ENCODE data around the gene SLC23A2. TPM values are rescaled to one million over a fixed set of nuclear protein-coding genes. Genes with fewer than 3 reads are reported as not detected.

Gene SLC23A2
- total and polyA plus RNA-seq, 4 donors, result 9.1 to 48.4 (median 14.7) TPM

DNA sequence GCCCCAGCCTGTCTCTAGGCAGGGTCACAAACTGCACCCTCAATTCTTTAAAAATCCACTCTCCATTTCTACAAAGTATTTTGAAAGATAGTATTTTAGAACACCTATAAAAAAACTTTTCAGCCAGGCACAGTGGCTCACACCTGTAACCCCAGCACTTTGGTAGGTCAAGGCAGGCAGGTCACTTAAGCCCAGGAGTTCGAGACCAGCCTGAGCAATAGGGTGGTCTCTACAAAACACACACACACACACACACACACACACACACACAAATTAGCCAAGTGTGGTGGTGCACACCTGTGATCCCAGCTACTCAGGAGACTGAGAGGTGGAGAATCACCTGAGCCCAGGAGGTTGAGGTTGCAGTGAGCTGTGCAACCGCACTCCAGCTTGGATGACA lies 30.2 kb downstream of the SLC23A2 start:
- no peaks in the 10 kb centered on the region for H3K27me3 ChIP-seq (ENCODE audit: control insufficient read depth in 4 of 4, insufficient read depth in 4 of 4, low read length in 3 of 4)
- H3K4me3 ChIP-seq (ENCODE audit: low read depth in 1 of 3, low read length in 3 of 3), result no peak overlapping the region
- H3K4me1 ChIP-seq (ENCODE audit: control insufficient read depth in 4 of 4, insufficient read depth in 4 of 4, low read length in 3 of 4), result peaks cover 11 to 34% (median 23%) of the 10 kb centered on the region in 4 donors
- WGBS, result 94% methylated on average over 2 of the region's 2 CpGs
- H3K9ac ChIP-seq (ENCODE audit: low read depth in 1 of 2, low read length in 2 of 2), result no peak overlapping the region
- H3K27ac ChIP-seq (ENCODE audit: low read depth in 1 of 2, low read length in 2 of 2), result no peak overlapping the region
- H3K36me3 ChIP-seq (ENCODE audit: control insufficient read depth in 4 of 4, insufficient read depth in 3 of 4, low read depth in 1 of 4, low read length in 3 of 4), result peaks cover 0 to 7% (median 0%) of the 10 kb centered on the region in 4 donors
- no peak for DNase-seq (ENCODE audit: low spot score)
- TF ChIP-seq, protein P1, sequence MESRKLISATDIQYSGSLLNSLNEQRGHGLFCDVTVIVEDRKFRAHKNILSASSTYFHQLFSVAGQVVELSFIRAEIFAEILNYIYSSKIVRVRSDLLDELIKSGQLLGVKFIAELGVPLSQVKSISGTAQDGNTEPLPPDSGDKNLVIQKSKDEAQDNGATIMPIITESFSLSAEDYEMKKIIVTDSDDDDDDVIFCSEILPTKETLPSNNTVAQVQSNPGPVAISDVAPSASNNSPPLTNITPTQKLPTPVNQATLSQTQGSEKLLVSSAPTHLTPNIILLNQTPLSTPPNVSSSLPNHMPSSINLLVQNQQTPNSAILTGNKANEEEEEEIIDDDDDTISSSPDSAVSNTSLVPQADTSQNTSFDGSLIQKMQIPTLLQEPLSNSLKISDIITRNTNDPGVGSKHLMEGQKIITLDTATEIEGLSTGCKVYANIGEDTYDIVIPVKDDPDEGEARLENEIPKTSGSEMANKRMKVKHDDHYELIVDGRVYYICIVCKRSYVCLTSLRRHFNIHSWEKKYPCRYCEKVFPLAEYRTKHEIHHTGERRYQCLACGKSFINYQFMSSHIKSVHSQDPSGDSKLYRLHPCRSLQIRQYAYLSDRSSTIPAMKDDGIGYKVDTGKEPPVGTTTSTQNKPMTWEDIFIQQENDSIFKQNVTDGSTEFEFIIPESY (IDR thresholded peaks at IDR 0.05), result no peak
- no peak for TF ChIP-seq JUND (IDR thresholded peaks at IDR 0.05)
- no peak for TF ChIP-seq RAD21 (IDR thresholded peaks at IDR 0.05)
- TF ChIP-seq GABPA (IDR thresholded peaks at IDR 0.05 in 1 of 2, conservative IDR thresholded peaks at IDR 0.05 in 1 of 2), result no peak
- no peak for TF ChIP-seq HNF4G (IDR thresholded peaks at IDR 0.05)
- no peak for TF ChIP-seq RXRA (IDR thresholded peaks at IDR 0.05)
- H3K9me3 ChIP-seq (ENCODE audit: control insufficient read depth in 4 of 4, low read length in 3 of 4), result no peaks in the 10 kb centered on the region

DNA sequence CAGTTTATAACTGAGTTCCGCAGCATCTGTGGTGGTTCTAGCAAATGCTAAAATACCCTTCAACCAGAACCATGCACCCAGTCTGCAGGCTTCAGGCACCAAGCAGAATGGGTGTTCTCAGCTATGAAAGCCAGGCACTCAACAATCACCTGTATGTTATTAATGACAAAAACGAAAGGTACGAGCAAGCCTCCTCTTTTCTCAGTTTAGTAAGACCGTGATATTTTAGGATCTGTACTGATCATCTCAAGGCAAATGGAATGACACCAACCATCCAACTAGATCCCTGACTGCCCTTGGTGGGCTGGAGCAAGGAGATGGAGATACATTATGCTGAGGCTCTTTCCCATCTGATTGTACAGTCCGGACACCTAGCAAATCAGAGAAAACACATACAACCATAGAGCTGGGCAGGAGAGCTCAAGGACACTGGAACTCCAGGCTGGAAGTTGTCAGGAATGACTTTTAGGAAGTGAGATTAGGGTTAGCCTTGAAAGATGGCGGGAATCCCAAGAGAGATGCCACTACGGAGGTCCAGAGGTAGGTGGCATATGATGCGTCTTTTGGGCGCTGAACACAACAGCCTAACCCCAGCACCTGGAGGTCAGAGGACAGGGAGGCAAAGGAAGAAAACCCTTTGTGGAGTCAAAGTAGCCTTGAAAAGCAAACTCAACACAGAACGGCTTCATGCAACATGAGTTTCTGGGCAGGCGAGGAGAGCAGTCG lies 33.4 kb downstream of the SLC23A2 start:
- WGBS, result 73% methylated on average over 12 of the region's 12 CpGs
- Histone ChIP-seq H3K4me1 (ENCODE audit: control insufficient read depth in 4 of 4, insufficient read depth in 4 of 4, low read length in 3 of 4) (peaks cover 10 to 24% (median 20%) of the 10 kb centered on the region in 4 donors), H3K4me3 (ENCODE audit: low read depth in 1 of 3, low read length in 3 of 3) (no peak overlapping the region), H3K27ac (ENCODE audit: low read depth in 1 of 2, low read length in 2 of 2) (peak overlapping the region; percentile 88 to 98), H3K9me3 (ENCODE audit: control insufficient read depth in 4 of 4, low read length in 3 of 4) (no peaks in the 10 kb centered on the region), H3K27me3 (ENCODE audit: control insufficient read depth in 4 of 4, insufficient read depth in 4 of 4, low read length in 3 of 4) (no peaks in the 10 kb centered on the region), H3K36me3 (ENCODE audit: control insufficient read depth in 4 of 4, insufficient read depth in 3 of 4, low read depth in 1 of 4, low read length in 3 of 4) (peaks cover 0 to 7% (median 0%) of the 10 kb centered on the region in 4 donors), H3K9ac (ENCODE audit: low read depth in 1 of 2, low read length in 2 of 2) (peak overlapping the region in 1 of 2 donors; percentile 81)
- TF ChIP-seq YY1 (IDR thresholded peaks at IDR 0.05) (no peak), EGR1 (IDR thresholded peaks at IDR 0.05; ENCODE audit: low read depth in 2 of 2) (no peak), GABPA (IDR thresholded peaks at IDR 0.05 in 1 of 2, conservative IDR thresholded peaks at IDR 0.05 in 1 of 2) (no peak), JUND (IDR thresholded peaks at IDR 0.05) (no peak), FOXA1 (IDR thresholded peaks at IDR 0.05) (no peak), FOXA2 (IDR thresholded peaks at IDR 0.05) (no peak), HNF4G (IDR thresholded peaks at IDR 0.05) (peak; percentile 1), RXRA (IDR thresholded peaks at IDR 0.05) (no peak), RAD21 (IDR thresholded peaks at IDR 0.05) (peak in 1 of 2 donors; percentile 3), SP1 (IDR thresholded peaks at IDR 0.05) (no peak), NR2F2 (IDR thresholded peaks at IDR 0.05) (no peak), TAF1 (conservative IDR thresholded peaks at IDR 0.05) (no peak)
- TF ChIP-seq, protein P2, sequence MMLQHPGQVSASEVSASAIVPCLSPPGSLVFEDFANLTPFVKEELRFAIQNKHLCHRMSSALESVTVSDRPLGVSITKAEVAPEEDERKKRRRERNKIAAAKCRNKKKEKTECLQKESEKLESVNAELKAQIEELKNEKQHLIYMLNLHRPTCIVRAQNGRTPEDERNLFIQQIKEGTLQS (IDR thresholded peaks at IDR 0.05), result no peak
- TF ChIP-seq, protein P1 (IDR thresholded peaks at IDR 0.05), result no peak
- TF ChIP-seq, protein P3, sequence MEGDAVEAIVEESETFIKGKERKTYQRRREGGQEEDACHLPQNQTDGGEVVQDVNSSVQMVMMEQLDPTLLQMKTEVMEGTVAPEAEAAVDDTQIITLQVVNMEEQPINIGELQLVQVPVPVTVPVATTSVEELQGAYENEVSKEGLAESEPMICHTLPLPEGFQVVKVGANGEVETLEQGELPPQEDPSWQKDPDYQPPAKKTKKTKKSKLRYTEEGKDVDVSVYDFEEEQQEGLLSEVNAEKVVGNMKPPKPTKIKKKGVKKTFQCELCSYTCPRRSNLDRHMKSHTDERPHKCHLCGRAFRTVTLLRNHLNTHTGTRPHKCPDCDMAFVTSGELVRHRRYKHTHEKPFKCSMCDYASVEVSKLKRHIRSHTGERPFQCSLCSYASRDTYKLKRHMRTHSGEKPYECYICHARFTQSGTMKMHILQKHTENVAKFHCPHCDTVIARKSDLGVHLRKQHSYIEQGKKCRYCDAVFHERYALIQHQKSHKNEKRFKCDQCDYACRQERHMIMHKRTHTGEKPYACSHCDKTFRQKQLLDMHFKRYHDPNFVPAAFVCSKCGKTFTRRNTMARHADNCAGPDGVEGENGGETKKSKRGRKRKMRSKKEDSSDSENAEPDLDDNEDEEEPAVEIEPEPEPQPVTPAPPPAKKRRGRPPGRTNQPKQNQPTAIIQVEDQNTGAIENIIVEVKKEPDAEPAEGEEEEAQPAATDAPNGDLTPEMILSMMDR (IDR thresholded peaks at IDR 0.05; ENCODE audit: low read depth, low read length, missing input control), result no peak
- TF ChIP-seq, protein P4, sequence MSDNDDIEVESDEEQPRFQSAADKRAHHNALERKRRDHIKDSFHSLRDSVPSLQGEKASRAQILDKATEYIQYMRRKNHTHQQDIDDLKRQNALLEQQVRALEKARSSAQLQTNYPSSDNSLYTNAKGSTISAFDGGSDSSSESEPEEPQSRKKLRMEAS (IDR thresholded peaks at IDR 0.05), result no peak
- TF ChIP-seq, protein P5, sequence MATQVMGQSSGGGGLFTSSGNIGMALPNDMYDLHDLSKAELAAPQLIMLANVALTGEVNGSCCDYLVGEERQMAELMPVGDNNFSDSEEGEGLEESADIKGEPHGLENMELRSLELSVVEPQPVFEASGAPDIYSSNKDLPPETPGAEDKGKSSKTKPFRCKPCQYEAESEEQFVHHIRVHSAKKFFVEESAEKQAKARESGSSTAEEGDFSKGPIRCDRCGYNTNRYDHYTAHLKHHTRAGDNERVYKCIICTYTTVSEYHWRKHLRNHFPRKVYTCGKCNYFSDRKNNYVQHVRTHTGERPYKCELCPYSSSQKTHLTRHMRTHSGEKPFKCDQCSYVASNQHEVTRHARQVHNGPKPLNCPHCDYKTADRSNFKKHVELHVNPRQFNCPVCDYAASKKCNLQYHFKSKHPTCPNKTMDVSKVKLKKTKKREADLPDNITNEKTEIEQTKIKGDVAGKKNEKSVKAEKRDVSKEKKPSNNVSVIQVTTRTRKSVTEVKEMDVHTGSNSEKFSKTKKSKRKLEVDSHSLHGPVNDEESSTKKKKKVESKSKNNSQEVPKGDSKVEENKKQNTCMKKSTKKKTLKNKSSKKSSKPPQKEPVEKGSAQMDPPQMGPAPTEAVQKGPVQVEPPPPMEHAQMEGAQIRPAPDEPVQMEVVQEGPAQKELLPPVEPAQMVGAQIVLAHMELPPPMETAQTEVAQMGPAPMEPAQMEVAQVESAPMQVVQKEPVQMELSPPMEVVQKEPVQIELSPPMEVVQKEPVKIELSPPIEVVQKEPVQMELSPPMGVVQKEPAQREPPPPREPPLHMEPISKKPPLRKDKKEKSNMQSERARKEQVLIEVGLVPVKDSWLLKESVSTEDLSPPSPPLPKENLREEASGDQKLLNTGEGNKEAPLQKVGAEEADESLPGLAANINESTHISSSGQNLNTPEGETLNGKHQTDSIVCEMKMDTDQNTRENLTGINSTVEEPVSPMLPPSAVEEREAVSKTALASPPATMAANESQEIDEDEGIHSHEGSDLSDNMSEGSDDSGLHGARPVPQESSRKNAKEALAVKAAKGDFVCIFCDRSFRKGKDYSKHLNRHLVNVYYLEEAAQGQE (IDR thresholded peaks at IDR 0.05), result no peak
- DNase-seq (ENCODE audit: low spot score), result no peak

All from liver (tissue), 9 donors.